ENCODE data around the gene IL11.

The IL11 gene

GRCh38 chr19:55390461-55390880, 20.2 kb upstream of the IL11 start:
- no peak for DNase-seq

GRCh38 chr19:55389386-55390317, 19.4 kb upstream of the IL11 start:
- DNase-seq = no peak

- DNase-seq = no peak
These were observed 17.7 kb upstream of the IL11 start for GRCh38 chr19:55387736-55388497.

- no peak for DNase-seq
These were observed 16.3 kb upstream of the IL11 start for GRCh38 chr19:55386493-55386971.

- peak; percentile 97 for DNase-seq
These were observed 15.6 kb upstream of the IL11 start, which contains the start of gene RPL28 for GRCh38 chr19:55385724-55386492. Gene RPL28, plus strand, starts transcription at chr19:55385932. Its CDS starts 426 bp downstream, at chr19:55386358.

- DNase-seq = peak; percentile 93
These were observed 14.9 kb upstream of the IL11 start for GRCh38 chr19:55384920-55385723.

- no peak for DNase-seq
These were observed 14.1 kb upstream of the IL11 start, which contains the start of gene TMEM238 for GRCh38 chr19:55384131-55384919. Gene TMEM238, minus strand, starts transcription at chr19:55384292. Its CDS starts 33 bp downstream, at chr19:55384259.

- no peak for DNase-seq
These were observed 13.2 kb upstream of the IL11 start for GRCh38 chr19:55383279-55384130.

- DNase-seq = no peak
These were observed 12.3 kb upstream of the IL11 start for GRCh38 chr19:55382522-55383054.

GRCh38 chr19:55382013-55382412, 11.8 kb upstream of the IL11 start:
- DNase-seq = no peak

GRCh38 chr19:55379174-55379573, 8.9 kb upstream of the IL11 start:
- DNase-seq = no peak

GRCh38 chr19:55377356-55378131, 7.3 kb upstream of the IL11 start:
- no peak for DNase-seq

GRCh38 chr19:55376241-55376933, 6.1 kb upstream of the IL11 start, which contains the start of gene TMEM190:
Gene TMEM190, plus strand, starts transcription at chr19:55376826. Its CDS starts 28 bp downstream, at chr19:55376854.
- no peak for DNase-seq

- DNase-seq = no peak
These were observed 3.9 kb upstream of the IL11 start for GRCh38 chr19:55373993-55374757.

- no peak for DNase-seq
These were observed 3.2 kb upstream of the IL11 start for GRCh38 chr19:55373306-55373992.

GRCh38 chr19:55372316-55373081, 2.2 kb upstream of the IL11 start:
- no peak for DNase-seq

Measured in NCI-H1436 treated with DMSO at 0.1 percent for 48 hours (cell line).